DOHH2 (cell line): ENCODE results near the gene VSTM1.

Experiments
- EZH2phosphoT487 ChIP-seq: fragments of 200-600 bp; sonication (generic); IDR thresholded peaks from 2 replicates; pipeline ENCODE4 v1.6.1; 2017; ENCODE audit warnings: borderline replicate concordance, mild to moderate bottlenecking, antibody characterized with exemption, low read length, moderate library complexity, mixed read lengths
- TF ChIP-seq, protein P1 (sequence below): fragments of 200-600 bp; sonication (generic); IDR thresholded peaks from one replicate; pipeline ENCODE4 v1.5.1; 2014; ENCODE audit warnings: antibody characterized with exemption, mild to moderate bottlenecking, low read depth, low read length; ENCODE audit not compliant: poor library complexity, severe bottlenecking

DNA sequence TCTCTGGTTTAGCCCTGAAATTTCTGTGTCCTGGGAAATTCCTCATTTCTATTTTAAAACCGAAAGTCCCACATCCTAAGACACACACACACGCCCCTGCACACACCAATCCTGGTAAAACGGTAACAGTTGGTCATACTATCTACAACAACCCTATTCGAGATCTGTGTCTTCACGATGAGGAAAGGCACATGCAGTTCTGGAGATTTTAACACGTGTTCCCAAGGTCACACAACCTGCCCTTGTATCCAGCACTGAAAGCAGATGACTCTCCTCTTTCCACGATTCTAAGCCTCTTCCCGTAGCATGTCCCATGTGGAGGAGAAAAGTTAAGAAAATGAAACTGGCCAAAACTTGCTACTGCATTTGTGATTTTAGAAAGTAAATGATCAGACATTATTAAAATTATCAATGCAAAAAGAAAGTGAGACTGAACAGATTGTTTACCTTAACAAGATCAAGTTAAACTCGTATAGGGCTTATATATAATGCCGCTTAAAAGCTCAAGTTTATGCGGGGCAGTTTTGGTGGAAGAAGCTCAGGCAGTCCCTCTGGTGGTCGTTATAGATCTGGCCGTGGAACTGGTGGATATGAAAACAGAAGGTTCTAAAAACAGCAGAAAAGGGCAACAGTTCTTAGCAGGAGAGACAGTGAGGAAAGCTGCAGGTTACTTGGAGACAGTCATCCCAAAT lies 32.7 kb downstream of the VSTM1 start:
- no peak for TF ChIP-seq EZH2phosphoT487
- TF ChIP-seq, protein P1, sequence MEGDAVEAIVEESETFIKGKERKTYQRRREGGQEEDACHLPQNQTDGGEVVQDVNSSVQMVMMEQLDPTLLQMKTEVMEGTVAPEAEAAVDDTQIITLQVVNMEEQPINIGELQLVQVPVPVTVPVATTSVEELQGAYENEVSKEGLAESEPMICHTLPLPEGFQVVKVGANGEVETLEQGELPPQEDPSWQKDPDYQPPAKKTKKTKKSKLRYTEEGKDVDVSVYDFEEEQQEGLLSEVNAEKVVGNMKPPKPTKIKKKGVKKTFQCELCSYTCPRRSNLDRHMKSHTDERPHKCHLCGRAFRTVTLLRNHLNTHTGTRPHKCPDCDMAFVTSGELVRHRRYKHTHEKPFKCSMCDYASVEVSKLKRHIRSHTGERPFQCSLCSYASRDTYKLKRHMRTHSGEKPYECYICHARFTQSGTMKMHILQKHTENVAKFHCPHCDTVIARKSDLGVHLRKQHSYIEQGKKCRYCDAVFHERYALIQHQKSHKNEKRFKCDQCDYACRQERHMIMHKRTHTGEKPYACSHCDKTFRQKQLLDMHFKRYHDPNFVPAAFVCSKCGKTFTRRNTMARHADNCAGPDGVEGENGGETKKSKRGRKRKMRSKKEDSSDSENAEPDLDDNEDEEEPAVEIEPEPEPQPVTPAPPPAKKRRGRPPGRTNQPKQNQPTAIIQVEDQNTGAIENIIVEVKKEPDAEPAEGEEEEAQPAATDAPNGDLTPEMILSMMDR = peak; percentile 29
